Activated naive CD4-positive, alpha-beta T cell treated with Interleukin-2 at 50 U/mL for 16 hours (primary cell): Measurements from ENCODE around the gene HCAR3.

Source experiments
- DNase-seq: peaks from one replicate; pipeline ENCODE4 v3.0.0-alpha.2; 2020

Gene HCAR3

GRCh38 chr12:122665759-122666158 lies 50.9 kb downstream of the HCAR3 start:
- DNase-seq: no peak

- no peak for DNase-seq
Measured at GRCh38 chr12:122665349-122665748, 51.3 kb downstream of the HCAR3 start.
